Lung (tissue), 12 donors: Measurements from ENCODE around the gene ZNF777. TPM values are rescaled to one million over a fixed set of nuclear protein-coding genes. Genes with fewer than 3 reads are reported as not detected.

Experiments
- ATAC-seq: fragments of 200-7000 bp; cut with Tn5 transposase; one replicate; pipeline ENCODE4 v1.9.1; 2020; ENCODE audit warnings: moderate number of reproducible peaks; ENCODE audit not compliant: insufficient read depth, low FRiP score
- DNase-seq, 3 donors: peaks; one replicate each; pipeline ENCODE4 v3.0.0-alpha.2; 2013 to 2017
- H3K27ac ChIP-seq, 2 donors: one replicate each; pipeline ENCODE4 v1.5.1; 2013; ENCODE audit warnings: mild to moderate bottlenecking in 2 of 2, moderate library complexity in 2 of 2, control low read depth in 1 of 2, inconsistent platforms in 1 of 2, low read depth in 1 of 2, low read length in 1 of 2
- H3K27me3 ChIP-seq, 3 donors: one replicate each; pipeline ENCODE4 v1.5.1; 2013; ENCODE audit warnings: low read length in 2 of 3; ENCODE audit not compliant: control insufficient read depth in 3 of 3, insufficient read depth in 3 of 3
- H3K36me3 ChIP-seq, 4 donors: one replicate each; pipeline ENCODE4 v1.5.1; 2013; ENCODE audit warnings: low read length in 4 of 4, mild to moderate bottlenecking in 1 of 4, moderate library complexity in 1 of 4; ENCODE audit not compliant: control insufficient read depth in 4 of 4, insufficient read depth in 4 of 4
- H3K4me1 ChIP-seq, 5 donors: one replicate each; pipeline ENCODE4 v1.5.1; 2013; ENCODE audit warnings: low read length in 5 of 5, mild to moderate bottlenecking in 2 of 5, moderate library complexity in 1 of 5; ENCODE audit not compliant: control insufficient read depth in 5 of 5, insufficient read depth in 5 of 5
- H3K4me3 ChIP-seq: one replicate; pipeline ENCODE4 v1.5.1; 2013; ENCODE audit warnings: mild to moderate bottlenecking, control low read depth, moderate library complexity
- H3K9ac ChIP-seq, 2 donors: one replicate each; pipeline ENCODE4 v1.5.1; 2013; ENCODE audit warnings: low read length in 2 of 2, control low read depth in 1 of 2; ENCODE audit not compliant: insufficient read depth in 1 of 2
- H3K9me3 ChIP-seq, 4 donors: one replicate each; pipeline ENCODE4 v1.5.1; 2013; ENCODE audit warnings: low read length in 3 of 4, mild to moderate bottlenecking in 1 of 4, moderate library complexity in 1 of 4; ENCODE audit not compliant: control insufficient read depth in 4 of 4, insufficient read depth in 3 of 4
- CTCF ChIP-seq: IDR thresholded peaks from 2 replicates; pipeline ENCODE4 v1.5.1; 2012; ENCODE audit warnings: mild to moderate bottlenecking; ENCODE audit errors: control extremely low read depth, extremely low read depth
- WGBS, 2 donors: extraction: QIAGEN DNeasy Blood & Tissue Kit; methylation state at CpG; one replicate each; pipeline ENCODE4 v1.1.7; 2013; 5-methylcytosine and 5-hydroxymethylcytosine counted together
- polyA plus RNA-seq, 2 donors: library from polyadenylated mRNA; stranded (reverse); fragments of 200-250 nt; gene quantifications; one replicate each; pipeline ENCODE4 v1.2.1, GENCODE V29; 2013
- total RNA-seq, 2 donors: library from RNA; depleted of rRNA in 1 of 2; stranded (reverse); fragments of >200 nt in 1 of 2; gene quantifications; one replicate each; pipeline ENCODE4 v1.2.1, GENCODE V29; 2014 to 2021
- donor health status: control.
- donor health status: control.
- donor health status: Bipolar disorder and iron deficiency.
- donor health status: healthy.
- donor health status: DM: yes; HTN: yes; CAD: no.

ZNF777 gene
- total and polyA plus RNA-seq, 4 donors, result 7.6 to 12.3 (median 8.6) TPM

GRCh38 chr7:149471289-149471953 lies 10.6 kb upstream of the ZNF777 start:
- WGBS, 2 donors, result 96 to 98% methylated on average over 6 of the region's 6 CpGs
- ATAC-seq (no peak), DNase-seq (no peak)
- no peaks in the 10 kb centered on the region for H3K27me3 ChIP-seq
- peaks cover 7 to 28% (median 15%) of the 10 kb centered on the region in 4 donors for H3K36me3 ChIP-seq
- H3K9ac ChIP-seq, result no peak overlapping the region
- H3K4me3 ChIP-seq, result no peak overlapping the region
- no peak overlapping the region for H3K27ac ChIP-seq
- no peak for TF ChIP-seq CTCF
- H3K9me3 ChIP-seq, result peaks cover 0 to 5% (median 0%) of the 10 kb centered on the region in 4 donors
- no peaks in the 10 kb centered on the region for H3K4me1 ChIP-seq

GRCh38 chr7:149469806-149470205 lies 8.9 kb upstream of the ZNF777 start:
- Histone ChIP-seq H3K4me3 (no peak overlapping the region), H3K36me3 (peaks cover 3 to 18% (median 14%) of the 10 kb centered on the region in 4 donors), H3K9ac (no peak overlapping the region), H3K4me1 (no peaks in the 10 kb centered on the region), H3K9me3 (peaks cover 0 to 5% (median 0%) of the 10 kb centered on the region in 4 donors), H3K27ac (no peak overlapping the region), H3K27me3 (no peaks in the 10 kb centered on the region)
- no peak for DNase-seq
- 93 to 95% methylated on average over 8 of the region's 8 CpGs for WGBS, 2 donors
- no peak for TF ChIP-seq CTCF
- no peak for ATAC-seq

GRCh38 chr7:149468208-149468607 lies 7.3 kb upstream of the ZNF777 start:
- WGBS, 2 donors, result 67 to 68% methylated on average over 5 of the region's 5 CpGs
- Histone ChIP-seq H3K36me3 (peaks cover 0 to 6% (median 5%) of the 10 kb centered on the region in 4 donors), H3K27me3 (no peaks in the 10 kb centered on the region), H3K9me3 (peaks cover 0 to 5% (median 0%) of the 10 kb centered on the region in 4 donors), H3K9ac (no peak overlapping the region), H3K27ac (no peak overlapping the region), H3K4me1 (no peaks in the 10 kb centered on the region), H3K4me3 (no peak overlapping the region)
- TF ChIP-seq CTCF, result no peak
- ATAC-seq (no peak), DNase-seq (no peak)
